ENCODE results near the gene IFNL3. TPM values are rescaled to one million over a fixed set of nuclear protein-coding genes. Genes with fewer than 3 reads are reported as not detected.

Gene IFNL3
- total and polyA plus RNA-seq, 8 donors, result not detected

DNA sequence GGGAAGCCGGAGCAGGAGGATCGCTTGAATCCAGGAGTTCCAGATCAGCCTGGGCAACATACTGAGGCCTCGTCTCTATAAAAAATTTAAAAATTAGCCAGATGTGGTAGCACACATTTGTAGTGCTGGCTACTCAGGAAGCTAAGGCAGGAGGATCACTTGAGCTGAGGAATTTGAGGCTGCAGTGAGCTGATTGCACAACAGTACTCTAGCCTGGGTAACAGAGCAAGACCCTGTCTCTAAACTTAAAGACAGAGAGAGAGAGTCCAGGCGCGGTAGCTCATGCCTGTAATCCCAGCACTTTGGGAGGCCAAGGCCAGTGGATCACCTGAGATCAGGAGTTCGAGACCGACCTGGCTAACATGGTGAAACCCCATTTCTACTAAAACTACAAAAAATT, 4.4 kb downstream of the IFNL3 start:
- no peak overlapping the region for H3K27ac ChIP-seq
- H3K27me3 ChIP-seq, result peaks cover 0 to 46% of the 10 kb centered on the region in 2 donors
- ATAC-seq (no peak), DNase-seq (no peak)
- intact Hi-C loops (cut with DNase I), result no loop called here
- no peak overlapping the region for H3K4me3 ChIP-seq
- H3K4me1 ChIP-seq, result peaks cover 0 to 7% of the 10 kb centered on the region in 2 donors
- no peaks in the 10 kb centered on the region for H3K9me3 ChIP-seq
- no peaks in the 10 kb centered on the region for H3K36me3 ChIP-seq
- no peak for TF ChIP-seq CTCF (IDR thresholded peaks at IDR 0.05)

- no peak for DNase-seq
- Histone ChIP-seq H3K4me1 (peaks cover 0 to 7% of the 10 kb centered on the region in 2 donors), H3K9me3 (no peaks in the 10 kb centered on the region), H3K4me3 (no peak overlapping the region), H3K36me3 (no peaks in the 10 kb centered on the region), H3K27ac (no peak overlapping the region), H3K27me3 (peaks cover 0 to 38% of the 10 kb centered on the region in 2 donors)
- ATAC-seq, result no peak
- intact Hi-C loops (cut with DNase I), result no loop called here
- no peak for TF ChIP-seq CTCF (IDR thresholded peaks at IDR 0.05)
Measured at GRCh38 chr19:39238944-39239343, 5.9 kb downstream of the IFNL3 start.

- TF ChIP-seq CTCF (IDR thresholded peaks at IDR 0.05), result no peak
- Histone ChIP-seq H3K4me1 (peaks cover 0 to 7% of the 10 kb centered on the region in 2 donors), H3K36me3 (no peaks in the 10 kb centered on the region), H3K4me3 (no peak overlapping the region), H3K27me3 (peaks cover 0 to 32% of the 10 kb centered on the region in 2 donors), H3K27ac (no peak overlapping the region), H3K9me3 (no peaks in the 10 kb centered on the region)
- ATAC-seq, result no peak
- no peak for DNase-seq
- intact Hi-C loops (cut with DNase I), result no loop called here
Measured at GRCh38 chr19:39238209-39238608, 6.6 kb downstream of the IFNL3 start.

DNA sequence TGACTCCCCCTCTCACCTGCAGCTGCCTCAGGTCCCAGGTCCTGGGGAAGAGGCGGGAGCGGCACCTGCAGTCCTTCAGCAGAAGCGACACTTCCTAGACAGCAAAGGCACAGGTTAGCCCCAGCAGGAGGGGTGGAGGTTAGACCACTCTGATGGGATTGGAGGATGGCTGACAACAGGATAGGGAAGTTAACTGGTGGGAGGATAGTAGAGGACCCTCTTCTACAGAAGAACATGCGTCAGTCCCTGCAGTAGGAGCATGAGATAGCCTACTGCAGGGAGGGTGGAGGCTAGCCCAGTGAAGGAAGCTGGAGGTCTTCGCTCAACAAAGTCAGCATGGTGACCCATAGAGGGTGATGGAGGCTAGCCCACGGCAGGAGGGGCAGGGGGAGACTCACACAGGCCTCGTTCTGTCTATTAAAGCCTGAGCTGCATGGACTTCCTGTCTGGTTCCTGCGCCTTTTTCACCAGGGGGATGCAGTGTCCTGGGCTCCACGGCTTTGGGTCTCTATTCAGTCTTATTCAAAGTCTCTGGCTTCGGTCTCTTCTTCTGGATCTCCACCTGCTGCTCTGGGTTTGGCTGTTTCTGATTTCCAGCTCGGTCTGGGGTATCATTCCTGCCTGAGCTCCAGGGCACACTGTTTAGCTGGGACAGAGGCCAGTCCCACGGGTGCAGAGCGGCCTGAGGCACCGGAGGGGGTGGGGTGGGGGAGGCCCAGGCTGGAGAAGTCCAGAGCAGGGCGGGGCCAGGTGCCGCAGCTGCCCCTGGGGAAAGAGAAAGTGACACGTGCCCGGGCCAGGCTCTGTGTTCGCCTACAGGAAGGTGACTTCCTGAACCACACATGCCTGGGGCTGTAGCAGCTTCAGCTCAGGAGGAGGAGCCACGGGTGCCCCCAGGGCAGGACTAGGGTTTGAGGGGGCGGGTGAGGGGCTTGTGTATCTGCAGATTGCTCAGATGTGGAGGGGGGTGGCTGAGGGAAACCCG, 7.3 kb downstream of the IFNL3 start:
- Histone ChIP-seq H3K9me3 (no peaks in the 10 kb centered on the region), H3K27me3 (peaks cover 0 to 34% of the 10 kb centered on the region in 2 donors), H3K4me3 (no peak overlapping the region), H3K27ac (no peak overlapping the region), H3K36me3 (no peaks in the 10 kb centered on the region), H3K4me1 (peaks cover 0 to 7% of the 10 kb centered on the region in 2 donors)
- ATAC-seq, result peak; percentile 99
- DNase-seq, result peak in 3 of 4 donors; percentile 37 to 89 (median 78)
- intact Hi-C loops (cut with DNase I), result no loop called here
- TF ChIP-seq CTCF (IDR thresholded peaks at IDR 0.05), result no peak

- Histone ChIP-seq H3K4me3 (no peak overlapping the region), H3K9me3 (no peaks in the 10 kb centered on the region), H3K27me3 (peaks cover 0 to 33% of the 10 kb centered on the region in 2 donors), H3K4me1 (peaks cover 0 to 7% of the 10 kb centered on the region in 2 donors), H3K27ac (no peak overlapping the region), H3K36me3 (no peaks in the 10 kb centered on the region)
- TF ChIP-seq CTCF (IDR thresholded peaks at IDR 0.05), result no peak
- intact Hi-C loops (cut with DNase I), result no loop called here
- DNase-seq (peak in 1 of 4 donors; percentile 66), ATAC-seq (no peak)
Measured at GRCh38 chr19:39236527-39236926, 8.3 kb downstream of the IFNL3 start.

Data from left lung (tissue), 10 donors.